ENCODE results near the gene RUNX1.

The RUNX1 gene

GRCh38 chr21:34825101-34825500 is 224.0 kb downstream of the RUNX1 start:
- TF ChIP-seq CTCF (IDR thresholded peaks at IDR 0.05) = no peak
- TF ChIP-seq ZFX (IDR thresholded peaks at IDR 0.05; ENCODE audit: borderline replicate concordance) = no peak
- H3K27ac ChIP-seq = no peak overlapping the region

- no peak overlapping the region for H3K27ac ChIP-seq
- TF ChIP-seq CTCF (IDR thresholded peaks at IDR 0.05) = no peak
Measured at GRCh38 chr21:34824314-34824713, 224.8 kb downstream of the RUNX1 start.

GRCh38 chr21:34822942-34823341 is 226.2 kb downstream of the RUNX1 start:
- H3K27ac ChIP-seq = no peak overlapping the region

DNA sequence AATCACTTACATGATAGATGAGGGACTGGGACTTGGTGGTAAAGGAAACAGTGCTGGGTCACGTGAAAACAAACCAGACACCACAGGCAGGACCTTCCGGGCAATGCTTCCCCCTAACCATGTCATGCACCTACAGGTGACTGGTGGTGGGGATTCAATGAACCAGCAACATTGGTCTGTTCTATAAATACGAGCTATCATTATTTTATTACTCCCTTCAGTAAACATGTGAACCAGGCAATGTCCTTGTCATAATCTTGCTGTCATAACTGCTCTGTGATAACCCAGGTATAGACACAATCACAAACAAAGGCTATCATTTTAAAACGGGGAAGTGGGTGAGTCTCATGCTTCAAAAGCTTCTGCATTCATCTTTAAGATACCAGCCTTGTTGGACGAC is 226.9 kb downstream of the RUNX1 start:
- no peak overlapping the region for H3K27ac ChIP-seq
- TF ChIP-seq ZFX (IDR thresholded peaks at IDR 0.05; ENCODE audit: borderline replicate concordance) (no peak), CTCF (IDR thresholded peaks at IDR 0.05) (no peak)

More at GRCh38 chr21:34822942-34823341, 226.2 kb downstream of the RUNX1 start:
- no peak for TF ChIP-seq ZFX (IDR thresholded peaks at IDR 0.05; ENCODE audit: borderline replicate concordance)
- no peak for TF ChIP-seq CTCF (IDR thresholded peaks at IDR 0.05)

DNA sequence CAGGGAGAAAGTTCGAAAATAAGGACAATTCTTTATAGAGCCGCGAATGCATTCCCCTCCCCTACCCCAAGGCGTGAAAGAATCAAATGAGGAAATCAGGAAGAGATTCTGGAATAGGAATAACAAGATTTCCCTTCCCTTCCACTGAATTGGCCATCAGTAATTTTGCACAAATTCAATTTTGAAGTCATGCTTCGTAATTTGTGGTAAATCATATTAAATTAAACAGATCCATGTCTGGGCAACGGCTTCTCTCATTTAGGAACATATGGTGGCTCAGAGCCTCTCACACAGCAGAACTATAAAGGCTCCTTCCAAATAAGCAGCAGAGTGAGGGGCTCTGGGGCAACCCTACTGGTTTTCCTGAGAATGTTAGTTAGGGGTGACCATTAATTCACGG is 227.4 kb downstream of the RUNX1 start:
- no peak for TF ChIP-seq CTCF (IDR thresholded peaks at IDR 0.05)
- no peak for TF ChIP-seq ZFX (IDR thresholded peaks at IDR 0.05; ENCODE audit: borderline replicate concordance)
- H3K27ac ChIP-seq = no peak overlapping the region

- no peak overlapping the region for H3K27ac ChIP-seq
Measured at GRCh38 chr21:34820051-34820450, 229.1 kb downstream of the RUNX1 start.

More at GRCh38 chr21:34820051-34820450, 229.1 kb downstream of the RUNX1 start:
- no peak for TF ChIP-seq CTCF (IDR thresholded peaks at IDR 0.05)
- no peak for TF ChIP-seq ZFX (IDR thresholded peaks at IDR 0.05; ENCODE audit: borderline replicate concordance)

Measured in 22Rv1 (cell line).